ENCODE results near the gene ADAMTS10. TPM values are rescaled to one million over a fixed set of nuclear protein-coding genes. Genes with fewer than 3 reads are reported as not detected.
"Not testable (repeated sequence)": the region's sequence is repeated elsewhere in the genome, so short reads cannot be mapped to it uniquely, and the experiment has no call there.

Gene ADAMTS10
- total RNA-seq, 1 donor from 2014 or later: 11.5 TPM

DNA sequence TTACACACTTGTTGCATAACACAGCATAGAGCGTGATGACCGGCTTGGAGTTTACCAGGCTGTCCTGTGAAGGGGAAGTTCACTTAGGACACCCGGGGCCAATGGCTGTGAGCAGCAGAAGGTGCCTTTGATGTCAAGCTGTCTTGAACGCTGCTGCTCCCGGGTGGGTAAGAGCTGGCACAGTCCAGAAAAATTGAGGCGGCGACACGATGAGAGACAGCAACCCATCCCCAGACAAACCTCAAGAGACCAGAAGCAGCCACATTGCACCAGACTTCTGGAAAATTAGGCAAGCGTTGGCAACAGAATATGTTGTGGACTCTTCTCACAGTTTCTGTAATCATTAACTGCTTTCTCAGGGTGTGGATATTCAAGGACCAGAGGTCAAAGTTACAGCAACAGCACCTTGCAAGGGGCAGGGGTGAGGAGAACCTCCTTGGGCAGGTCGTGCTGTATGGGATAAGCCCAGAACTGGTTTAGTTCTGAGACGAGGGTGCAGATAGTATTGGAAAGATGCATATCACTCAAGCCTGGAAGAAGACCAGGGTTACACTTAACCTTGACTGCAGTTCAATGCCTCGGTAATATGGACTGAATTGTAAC is 30.0 kb upstream of the ADAMTS10 start:
- Histone ChIP-seq H3K4me3 (no peak overlapping the region), H3K27me3 (ENCODE audit: low read depth) (peaks cover 40% of the 10 kb centered on the region), H3K4me1 (no peaks in the 10 kb centered on the region), H3K36me3 (no peaks in the 10 kb centered on the region), H3K27ac (replicated peaks) (peak overlapping the region; percentile 21), H3K9me3 (replicated peaks) (peaks cover 18% of the 10 kb centered on the region)
- TF ChIP-seq, protein P1, sequence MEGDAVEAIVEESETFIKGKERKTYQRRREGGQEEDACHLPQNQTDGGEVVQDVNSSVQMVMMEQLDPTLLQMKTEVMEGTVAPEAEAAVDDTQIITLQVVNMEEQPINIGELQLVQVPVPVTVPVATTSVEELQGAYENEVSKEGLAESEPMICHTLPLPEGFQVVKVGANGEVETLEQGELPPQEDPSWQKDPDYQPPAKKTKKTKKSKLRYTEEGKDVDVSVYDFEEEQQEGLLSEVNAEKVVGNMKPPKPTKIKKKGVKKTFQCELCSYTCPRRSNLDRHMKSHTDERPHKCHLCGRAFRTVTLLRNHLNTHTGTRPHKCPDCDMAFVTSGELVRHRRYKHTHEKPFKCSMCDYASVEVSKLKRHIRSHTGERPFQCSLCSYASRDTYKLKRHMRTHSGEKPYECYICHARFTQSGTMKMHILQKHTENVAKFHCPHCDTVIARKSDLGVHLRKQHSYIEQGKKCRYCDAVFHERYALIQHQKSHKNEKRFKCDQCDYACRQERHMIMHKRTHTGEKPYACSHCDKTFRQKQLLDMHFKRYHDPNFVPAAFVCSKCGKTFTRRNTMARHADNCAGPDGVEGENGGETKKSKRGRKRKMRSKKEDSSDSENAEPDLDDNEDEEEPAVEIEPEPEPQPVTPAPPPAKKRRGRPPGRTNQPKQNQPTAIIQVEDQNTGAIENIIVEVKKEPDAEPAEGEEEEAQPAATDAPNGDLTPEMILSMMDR (IDR thresholded peaks at IDR 0.05; ENCODE audit: borderline replicate concordance): no peak
- intact Hi-C loops (cut with micrococcal nuclease): no loop called here
- peak; percentile 36 for DNase-seq

DNA sequence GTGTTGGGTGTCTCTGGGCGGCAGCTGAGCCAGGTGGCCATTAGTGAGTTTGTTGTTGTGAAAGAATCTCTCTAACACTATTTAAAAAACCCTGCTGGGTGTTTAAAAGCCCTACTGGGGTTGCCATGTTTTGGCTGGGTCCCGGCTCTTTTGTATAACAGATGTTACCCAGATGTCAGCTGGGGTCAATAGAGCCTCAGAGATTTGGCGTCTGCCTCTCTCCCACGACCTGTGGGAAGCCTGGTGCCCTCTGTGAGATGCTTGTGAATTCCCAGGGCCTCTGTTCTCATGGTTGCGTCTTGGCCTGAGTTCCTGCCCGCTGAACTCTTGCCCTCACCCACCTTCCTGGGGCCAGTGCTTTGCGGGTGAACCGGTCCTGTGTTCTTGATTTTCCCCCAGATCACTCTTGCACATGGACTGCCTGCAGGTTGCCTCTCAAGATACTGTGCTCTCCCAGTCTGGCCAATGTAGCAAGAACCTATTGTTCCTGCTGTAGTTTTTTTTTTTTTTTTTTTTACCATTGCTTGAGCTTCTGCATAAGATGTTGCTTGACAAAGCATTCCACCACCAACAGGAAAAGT is 29.4 kb upstream of the ADAMTS10 start:
- Histone ChIP-seq H3K27ac (replicated peaks) (no peak overlapping the region), H3K27me3 (ENCODE audit: low read depth) (peaks cover 34% of the 10 kb centered on the region), H3K4me1 (no peaks in the 10 kb centered on the region), H3K4me3 (no peak overlapping the region), H3K36me3 (no peaks in the 10 kb centered on the region), H3K9me3 (replicated peaks) (peaks cover 18% of the 10 kb centered on the region)
- DNase-seq: no peak
- TF ChIP-seq, protein P1 (IDR thresholded peaks at IDR 0.05; ENCODE audit: borderline replicate concordance): no peak
- intact Hi-C loops (cut with micrococcal nuclease): no loop called here

DNA sequence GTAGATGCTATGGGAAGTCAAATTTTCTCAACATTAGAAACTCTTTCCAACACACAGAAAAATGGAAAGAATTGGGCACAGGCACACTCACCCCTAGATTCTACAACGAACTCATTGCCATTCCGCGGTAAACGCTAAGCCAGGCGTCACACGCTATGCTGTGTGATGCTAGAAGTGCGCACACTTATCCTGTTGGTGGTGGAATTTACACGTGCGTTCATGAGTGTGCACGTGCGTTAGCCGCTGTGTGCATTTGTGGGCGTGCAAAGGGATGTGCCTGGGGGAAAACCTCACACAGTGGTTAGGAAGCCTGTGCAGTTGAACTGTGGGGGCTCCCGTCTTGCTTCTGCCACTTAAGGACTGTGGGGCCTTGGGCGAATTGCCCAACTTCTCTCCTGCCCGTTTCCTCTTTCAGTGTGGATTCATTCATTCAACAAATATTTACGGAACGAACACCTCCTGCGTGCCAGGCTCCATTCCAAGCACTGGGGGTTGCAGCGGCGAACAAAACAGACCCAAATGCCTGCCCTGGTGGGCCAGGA is 27.6 kb upstream of the ADAMTS10 start:
- H3K9me3 ChIP-seq (replicated peaks): peaks cover 18% of the 10 kb centered on the region
- H3K4me3 ChIP-seq: no peak overlapping the region
- H3K4me1 ChIP-seq: no peaks in the 10 kb centered on the region
- H3K27me3 ChIP-seq (ENCODE audit: low read depth): peaks cover 28% of the 10 kb centered on the region
- intact Hi-C loops (cut with micrococcal nuclease): no loop called here
- DNase-seq: peak; percentile 39
- TF ChIP-seq, protein P1 (IDR thresholded peaks at IDR 0.05; ENCODE audit: borderline replicate concordance): no peak
- H3K36me3 ChIP-seq: no peaks in the 10 kb centered on the region
- no peak overlapping the region for H3K27ac ChIP-seq (replicated peaks)

DNA sequence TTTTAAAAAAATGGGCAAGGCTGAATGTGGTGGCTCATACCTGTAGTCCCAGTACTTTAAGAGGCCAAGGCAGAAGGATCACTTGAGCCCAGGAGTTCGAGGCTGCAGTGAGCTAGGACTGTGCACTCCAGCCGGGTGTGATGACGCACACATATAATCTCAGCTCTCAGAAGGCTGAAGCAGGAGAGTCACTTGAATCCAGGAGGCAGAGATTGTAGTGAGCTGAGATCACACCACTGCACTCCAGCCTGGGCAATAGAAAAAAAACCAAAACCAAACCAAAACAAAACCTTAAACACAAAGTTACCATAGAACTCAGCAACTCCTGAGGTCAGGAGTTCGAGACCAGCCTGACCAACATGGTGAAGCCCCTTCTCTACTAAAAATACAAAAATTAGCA is 26.6 kb upstream of the ADAMTS10 start:
- intact Hi-C loops (cut with micrococcal nuclease); H3K4me1 ChIP-seq: not testable (repeated sequence)

DNA sequence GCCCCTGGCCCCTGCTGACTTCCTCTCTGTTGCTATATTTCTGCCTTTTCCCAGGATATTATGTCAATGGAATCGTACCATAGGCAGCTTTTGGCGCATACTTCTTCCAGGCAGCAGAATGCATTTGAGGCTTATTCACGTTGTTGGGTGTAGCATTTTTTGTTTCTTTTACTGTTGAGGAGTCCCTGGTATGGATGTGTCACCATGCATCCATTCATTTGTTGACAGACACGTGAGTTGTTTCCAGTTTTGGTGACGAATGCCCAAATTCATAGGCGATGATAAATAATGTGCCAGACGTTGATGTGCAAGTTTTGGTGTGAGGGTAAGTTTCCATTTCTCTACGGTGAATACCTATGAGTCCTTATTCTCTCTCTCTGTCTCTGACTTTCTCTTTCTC is 24.9 kb upstream of the ADAMTS10 start:
- DNase-seq: no peak
- TF ChIP-seq, protein P1 (IDR thresholded peaks at IDR 0.05; ENCODE audit: borderline replicate concordance): no peak
- H3K4me1 ChIP-seq: no peaks in the 10 kb centered on the region
- H3K36me3 ChIP-seq: no peaks in the 10 kb centered on the region
- peaks cover 17% of the 10 kb centered on the region for H3K27me3 ChIP-seq (ENCODE audit: low read depth)
- H3K9me3 ChIP-seq (replicated peaks): peaks cover 10% of the 10 kb centered on the region
- no peak overlapping the region for H3K4me3 ChIP-seq
- no peak overlapping the region for H3K27ac ChIP-seq (replicated peaks)
- intact Hi-C loops (cut with micrococcal nuclease): no loop called here

More for the DNA sequence above, 26.6 kb upstream of the ADAMTS10 start:
- DNase-seq; H3K4me3 ChIP-seq; H3K36me3 ChIP-seq; H3K27ac ChIP-seq (replicated peaks): not testable (repeated sequence)
- Histone ChIP-seq H3K9me3 (replicated peaks) (peaks cover 10% of the 10 kb centered on the region), H3K27me3 (ENCODE audit: low read depth) (peaks cover 28% of the 10 kb centered on the region)

DNA sequence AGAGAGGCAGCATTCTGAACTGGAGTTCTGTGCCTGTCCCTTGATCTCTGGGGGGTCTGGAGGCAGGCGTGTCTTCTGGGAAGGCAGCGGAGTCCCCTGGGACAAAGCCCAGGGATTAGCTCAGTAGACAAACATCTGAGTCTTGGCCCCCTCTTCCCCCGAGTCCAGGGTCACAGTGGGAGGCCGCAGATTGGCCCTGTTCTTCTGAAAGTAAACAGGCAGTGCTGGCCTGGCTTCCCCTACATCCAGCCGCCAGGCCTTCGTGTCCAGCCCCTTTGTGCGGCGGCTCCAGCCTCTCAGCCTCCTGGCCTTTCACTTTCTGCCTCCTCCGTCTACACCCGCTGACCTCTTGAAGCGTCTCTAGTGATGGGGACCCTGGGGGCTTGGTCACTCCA is 20.9 kb upstream of the ADAMTS10 start:
- no peaks in the 10 kb centered on the region for H3K36me3 ChIP-seq
- no peak overlapping the region for H3K27ac ChIP-seq (replicated peaks)
- H3K9me3 ChIP-seq (replicated peaks): peaks cover 36% of the 10 kb centered on the region
- TF ChIP-seq, protein P1 (IDR thresholded peaks at IDR 0.05; ENCODE audit: borderline replicate concordance): no peak
- no peak overlapping the region for H3K4me3 ChIP-seq
- no peak for DNase-seq
- H3K4me1 ChIP-seq: no peaks in the 10 kb centered on the region
- intact Hi-C loops (cut with micrococcal nuclease): no loop called here
- no peaks in the 10 kb centered on the region for H3K27me3 ChIP-seq (ENCODE audit: low read depth)
